Epithelial cell of proximal tubule (primary cell): ENCODE data around the gene AKR1C3. TPM values are rescaled to one million over a fixed set of nuclear protein-coding genes. Genes with fewer than 3 reads are reported as not detected.
"Not testable (repeated sequence)": the region's sequence is repeated elsewhere in the genome, so short reads cannot be mapped to it uniquely, and the experiment has no call there.

Experiments
- DNase-seq: peaks from one replicate; pipeline ENCODE4 v3.0.0-alpha.2; 2011; ENCODE audit warnings: low read depth
- H3K4me3 ChIP-seq: 2 replicates; pipeline ENCODE4 v1.5.1; 2011; ENCODE audit warnings: low read depth, mild to moderate bottlenecking, low read length
- total RNA-seq: library from RNA; depleted of rRNA; stranded (reverse); fragments of >200 nt; gene quantifications from 2 replicates; pipeline ENCODE4 v1.2.3, GENCODE V29; 2015
- TF ChIP-seq, protein P1 (sequence below): conservative IDR thresholded peaks from 2 replicates; pipeline ENCODE4 v1.5.1; 2012; ENCODE audit warnings: low read depth, mild to moderate bottlenecking, low read length

Gene AKR1C3
- total RNA-seq, 1 donor from 2014 or later = 2.2 TPM

DNA sequence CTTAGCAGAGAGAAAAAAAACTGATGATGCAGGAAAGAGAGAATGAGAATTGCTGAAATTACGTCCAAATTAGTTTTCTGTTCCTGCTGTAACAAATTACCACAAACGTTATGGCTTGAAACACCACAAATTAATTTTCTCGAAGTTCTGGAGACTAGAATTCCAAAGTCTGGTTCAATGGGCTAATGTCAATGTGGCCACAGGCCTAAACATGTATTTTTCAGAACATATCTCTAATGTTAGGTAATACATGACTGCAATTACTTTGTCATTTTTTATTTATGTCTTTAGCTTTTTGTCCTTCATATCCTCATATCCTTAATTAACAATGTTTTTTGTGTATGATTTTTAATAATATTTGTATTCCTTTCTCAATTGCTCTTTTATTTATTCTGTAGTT, 3.0 kb upstream of the AKR1C3 start:
- no peak for DNase-seq
- TF ChIP-seq, protein P1, sequence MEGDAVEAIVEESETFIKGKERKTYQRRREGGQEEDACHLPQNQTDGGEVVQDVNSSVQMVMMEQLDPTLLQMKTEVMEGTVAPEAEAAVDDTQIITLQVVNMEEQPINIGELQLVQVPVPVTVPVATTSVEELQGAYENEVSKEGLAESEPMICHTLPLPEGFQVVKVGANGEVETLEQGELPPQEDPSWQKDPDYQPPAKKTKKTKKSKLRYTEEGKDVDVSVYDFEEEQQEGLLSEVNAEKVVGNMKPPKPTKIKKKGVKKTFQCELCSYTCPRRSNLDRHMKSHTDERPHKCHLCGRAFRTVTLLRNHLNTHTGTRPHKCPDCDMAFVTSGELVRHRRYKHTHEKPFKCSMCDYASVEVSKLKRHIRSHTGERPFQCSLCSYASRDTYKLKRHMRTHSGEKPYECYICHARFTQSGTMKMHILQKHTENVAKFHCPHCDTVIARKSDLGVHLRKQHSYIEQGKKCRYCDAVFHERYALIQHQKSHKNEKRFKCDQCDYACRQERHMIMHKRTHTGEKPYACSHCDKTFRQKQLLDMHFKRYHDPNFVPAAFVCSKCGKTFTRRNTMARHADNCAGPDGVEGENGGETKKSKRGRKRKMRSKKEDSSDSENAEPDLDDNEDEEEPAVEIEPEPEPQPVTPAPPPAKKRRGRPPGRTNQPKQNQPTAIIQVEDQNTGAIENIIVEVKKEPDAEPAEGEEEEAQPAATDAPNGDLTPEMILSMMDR = no peak
- H3K4me3 ChIP-seq = no peak overlapping the region

DNA sequence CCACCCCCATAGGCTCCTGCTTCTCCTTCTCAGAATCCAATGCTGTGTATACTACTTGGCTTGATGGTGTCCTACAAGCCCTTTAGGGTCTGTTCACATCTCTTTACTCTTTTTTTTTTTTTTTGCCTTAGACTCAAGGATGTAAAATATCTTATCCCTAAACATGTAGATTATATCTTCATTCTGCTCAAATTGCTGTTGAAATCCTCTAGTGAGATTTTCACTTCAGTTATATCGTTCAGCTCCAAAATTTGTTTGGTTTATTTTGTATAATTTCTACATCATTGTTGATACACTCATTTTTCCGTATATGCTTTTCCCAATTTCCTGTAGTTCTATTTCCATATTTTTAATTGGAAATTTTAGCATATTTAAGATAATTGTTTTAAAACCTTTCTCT, 1.8 kb upstream of the AKR1C3 start:
- H3K4me3 ChIP-seq = no peak overlapping the region
- TF ChIP-seq, protein P1 = no peak
- no peak for DNase-seq

DNA sequence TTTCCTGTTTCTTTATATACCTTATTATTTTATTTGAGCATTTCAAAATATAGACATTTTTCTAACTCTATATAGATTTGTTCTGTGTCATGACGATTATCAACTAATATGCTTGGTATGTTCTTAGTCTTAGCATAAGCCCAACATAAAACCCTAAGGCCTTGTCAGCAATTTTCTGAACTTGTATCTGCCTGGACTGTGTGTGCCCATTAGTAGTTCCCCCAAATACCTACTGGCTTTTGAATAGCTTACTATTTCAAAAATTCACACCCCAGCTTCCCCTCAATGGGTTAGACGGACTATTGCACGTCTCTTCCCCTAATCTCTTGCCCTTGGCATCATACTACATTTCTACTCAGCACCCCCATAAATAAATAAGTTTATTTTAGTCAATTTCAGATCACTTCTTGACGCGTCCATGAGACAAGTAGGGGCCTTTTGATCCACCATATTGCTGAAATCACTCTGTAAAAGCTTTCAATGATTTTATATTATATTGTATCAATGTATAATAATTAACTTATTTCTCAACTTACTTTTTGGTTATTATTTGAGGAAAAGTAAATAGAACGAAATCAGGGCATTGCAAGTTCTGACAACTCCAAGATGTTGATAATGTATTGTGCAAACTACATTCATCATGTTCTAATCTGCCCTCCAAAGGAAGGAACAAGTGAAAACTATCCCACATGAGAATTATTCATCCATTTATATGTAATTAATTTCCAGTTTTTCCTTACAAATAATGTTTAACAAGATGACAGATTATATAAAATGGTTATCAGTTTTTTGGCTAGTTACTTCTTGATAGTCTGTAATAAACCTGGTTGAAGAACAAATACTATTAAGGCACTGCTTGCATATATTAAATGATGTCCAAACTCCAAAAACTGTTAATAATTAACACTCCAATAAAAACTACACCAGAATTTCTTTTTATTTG, 1.1 kb upstream of the AKR1C3 start:
- H3K4me3 ChIP-seq = peak overlapping the region; percentile 64
- TF ChIP-seq, protein P1 = no peak
- DNase-seq = no peak

- H3K4me3 ChIP-seq = peak overlapping the region; percentile 64
- TF ChIP-seq, protein P1 = peak; percentile 9
- no peak for DNase-seq
These were observed 1.5 kb downstream of the AKR1C3 start for GRCh38 chr10:5095687-5096086.

DNA sequence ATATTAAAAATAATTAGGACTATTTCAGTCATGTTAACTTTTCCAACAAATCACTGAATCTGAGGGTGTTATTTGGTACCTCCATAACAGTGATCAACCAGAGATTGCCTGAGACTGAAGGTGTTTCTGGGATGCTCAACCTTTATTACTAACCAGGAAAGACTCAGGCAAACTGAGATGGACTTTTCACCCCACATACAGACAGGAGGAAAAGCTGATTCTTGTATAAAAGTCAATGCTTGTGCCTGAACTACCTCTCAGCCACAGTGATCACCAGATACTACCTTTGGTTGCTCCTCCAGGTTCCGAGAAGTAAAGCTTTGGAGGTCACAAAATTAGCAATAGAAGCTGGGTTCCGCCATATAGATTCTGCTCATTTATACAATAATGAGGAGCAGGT, 1.9 kb downstream of the AKR1C3 start:
- TF ChIP-seq, protein P1 = no peak
- DNase-seq = no peak

GRCh38 chr10:5102479-5102878, 8.3 kb downstream of the AKR1C3 start:
- not testable (repeated sequence) for DNase-seq, H3K4me3 ChIP-seq

More for the DNA sequence above, 1.9 kb downstream of the AKR1C3 start:
- H3K4me3 ChIP-seq = peak overlapping the region; percentile 64

- TF ChIP-seq, protein P1 = no peak
- DNase-seq = no peak
- H3K4me3 ChIP-seq = no peak overlapping the region
These were observed 9.3 kb downstream of the AKR1C3 start for GRCh38 chr10:5103481-5103880.
